PFSK-1 (cell line): ENCODE results near the gene ARSG.

Source experiments
- POLR2AphosphoS5 ChIP-seq: IDR thresholded peaks from 2 replicates; pipeline ENCODE4 v1.6.1; 2012; ENCODE audit warnings: low read depth, mild to moderate bottlenecking, control low read depth, low read length, moderate library complexity
- SIN3A ChIP-seq: IDR thresholded peaks from 2 replicates; pipeline ENCODE4 v1.6.1; 2012; ENCODE audit warnings: mild to moderate bottlenecking, low read length, moderate library complexity, borderline replicate concordance; ENCODE audit not compliant: insufficient read depth
- TF ChIP-seq, protein P1 (sequence below), 2 experiments: IDR thresholded peaks; 2 replicates each; pipeline versions ENCODE4 v1.6.1 to v1.8.0; 2011 to 2012; ENCODE audit warnings: low read depth in 2 of 2, low read length in 2 of 2, control low read depth in 1 of 2, inconsistent platforms in 1 of 2, mild to moderate bottlenecking in 1 of 2, moderate library complexity in 1 of 2; ENCODE audit not compliant: insufficient read depth in 1 of 2

DNA sequence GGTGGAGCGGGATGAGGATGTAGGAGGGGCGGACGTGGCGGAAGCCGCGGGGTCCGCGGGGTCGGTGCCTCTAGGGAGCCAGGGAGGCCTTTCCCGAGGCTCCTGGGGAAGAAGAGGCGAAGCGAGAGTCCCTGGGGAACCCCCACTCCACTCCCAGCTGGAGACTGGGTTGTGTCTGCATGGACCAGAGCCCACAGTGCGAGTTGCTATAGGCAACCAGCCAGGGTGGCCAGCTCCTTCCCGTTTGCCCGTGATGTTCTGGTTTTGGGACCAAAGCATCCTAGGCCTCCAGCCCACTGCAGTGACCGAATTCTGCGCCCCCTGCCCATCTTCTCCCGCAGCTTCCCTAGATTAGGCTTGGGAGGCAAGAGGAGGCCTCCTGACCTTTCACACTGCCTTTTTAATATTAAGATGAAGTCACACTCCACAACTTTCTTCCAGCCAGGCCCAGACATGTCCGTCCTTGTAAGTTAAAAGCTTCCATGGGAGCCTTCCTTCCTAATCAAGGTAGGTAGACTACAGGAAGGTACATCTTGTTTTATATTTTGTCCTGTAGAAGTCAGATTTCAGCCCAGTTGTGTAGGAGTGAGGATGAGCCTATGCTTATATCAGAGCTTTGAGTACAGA lies 43.0 kb upstream of the ARSG start:
- TF ChIP-seq, protein P1, sequence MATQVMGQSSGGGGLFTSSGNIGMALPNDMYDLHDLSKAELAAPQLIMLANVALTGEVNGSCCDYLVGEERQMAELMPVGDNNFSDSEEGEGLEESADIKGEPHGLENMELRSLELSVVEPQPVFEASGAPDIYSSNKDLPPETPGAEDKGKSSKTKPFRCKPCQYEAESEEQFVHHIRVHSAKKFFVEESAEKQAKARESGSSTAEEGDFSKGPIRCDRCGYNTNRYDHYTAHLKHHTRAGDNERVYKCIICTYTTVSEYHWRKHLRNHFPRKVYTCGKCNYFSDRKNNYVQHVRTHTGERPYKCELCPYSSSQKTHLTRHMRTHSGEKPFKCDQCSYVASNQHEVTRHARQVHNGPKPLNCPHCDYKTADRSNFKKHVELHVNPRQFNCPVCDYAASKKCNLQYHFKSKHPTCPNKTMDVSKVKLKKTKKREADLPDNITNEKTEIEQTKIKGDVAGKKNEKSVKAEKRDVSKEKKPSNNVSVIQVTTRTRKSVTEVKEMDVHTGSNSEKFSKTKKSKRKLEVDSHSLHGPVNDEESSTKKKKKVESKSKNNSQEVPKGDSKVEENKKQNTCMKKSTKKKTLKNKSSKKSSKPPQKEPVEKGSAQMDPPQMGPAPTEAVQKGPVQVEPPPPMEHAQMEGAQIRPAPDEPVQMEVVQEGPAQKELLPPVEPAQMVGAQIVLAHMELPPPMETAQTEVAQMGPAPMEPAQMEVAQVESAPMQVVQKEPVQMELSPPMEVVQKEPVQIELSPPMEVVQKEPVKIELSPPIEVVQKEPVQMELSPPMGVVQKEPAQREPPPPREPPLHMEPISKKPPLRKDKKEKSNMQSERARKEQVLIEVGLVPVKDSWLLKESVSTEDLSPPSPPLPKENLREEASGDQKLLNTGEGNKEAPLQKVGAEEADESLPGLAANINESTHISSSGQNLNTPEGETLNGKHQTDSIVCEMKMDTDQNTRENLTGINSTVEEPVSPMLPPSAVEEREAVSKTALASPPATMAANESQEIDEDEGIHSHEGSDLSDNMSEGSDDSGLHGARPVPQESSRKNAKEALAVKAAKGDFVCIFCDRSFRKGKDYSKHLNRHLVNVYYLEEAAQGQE (IDR thresholded peaks at IDR 0.05; ENCODE audit: insufficient read depth in 1 of 2, low read depth in 2 of 2, low read length in 2 of 2) = no peak
- TF ChIP-seq SIN3A (no peak), POLR2AphosphoS5 (no peak)
